Caco-2 (cell line): ENCODE results near the gene MYH8. TPM values are rescaled to one million over a fixed set of nuclear protein-coding genes. Genes with fewer than 3 reads are reported as not detected.

Experiments used
- BruUV-seq: library from RNA; stranded (reverse); fragments of 400-500 nt; replicated peaks from 2 replicates; lab custom pipeline; 2021; lab: Mats Ljungman, UMichigan
- CTCF ChIA-PET: fragments of 300-600 bp; sonication (Branson Sonifier 250); formaldehyde crosslinking; loops from one replicate; lab custom pipeline; 2022; ENCODE audit warnings: antibody characterized with exemption; lab: Charles Lee
- POLR2A ChIA-PET: fragments of 300-600 bp; sonication (Branson Sonifier 250); formaldehyde crosslinking; loops from one replicate; lab custom pipeline; 2022; ENCODE audit warnings: antibody characterized with exemption; lab: Charles Lee
- DNase-seq, 2 experiments: peaks; one replicate each; pipeline versions ENCODE4 v3.0.0 to v3.0.0-alpha.2; 2020 to 2022
- H3K27me3 ChIP-seq: replicated peaks from 2 replicates; pipeline ENCODE4 v1.6.0; 2011; ENCODE audit warnings: low read length; ENCODE audit not compliant: control insufficient read depth, insufficient read depth
- H3K36me3 ChIP-seq: 2 replicates; pipeline ENCODE4 v1.5.1; 2011; ENCODE audit warnings: low read length; ENCODE audit not compliant: control insufficient read depth, insufficient read depth
- H3K4me1 ChIP-seq: fragments of 250-450 bp; sonication (Bioruptor Pico); 2 replicates; pipeline ENCODE4 v1.5.1; 2020; ENCODE audit warnings: mild to moderate bottlenecking
- H3K4me3 ChIP-seq: 2 replicates; pipeline ENCODE4 v1.5.1; 2011; ENCODE audit warnings: low read depth, mild to moderate bottlenecking, control low read depth, low read length
- H3K9me3 ChIP-seq: fragments of 250-450 bp; sonication (Bioruptor Pico); 2 replicates; pipeline ENCODE4 v1.5.1; 2020; ENCODE audit warnings: mild to moderate bottlenecking, moderate library complexity
- H3K27ac Mint-ChIP-seq: one replicate; pipeline ENCODE4 v1.8.0; 2022; ENCODE audit warnings: mixed read lengths; ENCODE audit not compliant: unreplicated experiment
- H3K27me3 Mint-ChIP-seq: one replicate; pipeline ENCODE4 v1.8.0; 2022; ENCODE audit warnings: mixed read lengths; ENCODE audit not compliant: insufficient read depth, unreplicated experiment
- H3K36me3 Mint-ChIP-seq: one replicate; pipeline ENCODE4 v1.8.0; 2022; ENCODE audit warnings: mild to moderate bottlenecking, mixed read lengths; ENCODE audit not compliant: insufficient read depth, unreplicated experiment
- H3K4me1 Mint-ChIP-seq: one replicate; pipeline ENCODE4 v1.8.0; 2022; ENCODE audit warnings: low read depth, mixed read lengths; ENCODE audit not compliant: unreplicated experiment
- H3K4me3 Mint-ChIP-seq: one replicate; pipeline ENCODE4 v1.8.0; 2022; ENCODE audit warnings: mild to moderate bottlenecking, moderate library complexity, mixed read lengths; ENCODE audit not compliant: unreplicated experiment
- H3K9me3 Mint-ChIP-seq: one replicate; pipeline ENCODE4 v1.8.0; 2022; ENCODE audit warnings: mixed read lengths; ENCODE audit not compliant: unreplicated experiment
- intact Hi-C: fragments of 100-400 bp; cut with micrococcal nuclease; formaldehyde crosslinking; loops from one replicate; pipeline ENCODE4 v1.10.0; 2022; ENCODE audit not compliant: unreplicated experiment
- total RNA-seq: library from RNA; stranded (reverse); gene quantifications from 2 replicates; pipeline ENCODE4 v1.2.3, GENCODE V29; 2022
- TF ChIP-seq, protein P1 (sequence below), 2 experiments: fragments of 200-600 bp in 1 of 2; IDR thresholded peaks; 1 replicate in 1 of 2; 2 replicates in 1 of 2; pipeline versions ENCODE4 v1.5.1 to v1.8.0; 2011 to 2022; ENCODE audit warnings: antibody characterized with exemption in 1 of 2, control low read depth in 1 of 2, inconsistent platforms in 1 of 2, low read depth in 1 of 2, low read length in 1 of 2, mild to moderate bottlenecking in 1 of 2, moderate library complexity in 1 of 2; ENCODE audit not compliant: insufficient read depth in 1 of 2, severe bottlenecking in 1 of 2, unreplicated experiment in 1 of 2

Gene MYH8
- total RNA-seq, 1 experiment from 2014 or later: not detected

- Histone ChIP-seq H3K9me3 (no peaks in the 10 kb centered on the region), H3K36me3 (no peaks in the 10 kb centered on the region), H3K4me3 (no peak overlapping the region), H3K4me1 (no peaks in the 10 kb centered on the region), H3K27me3 (no peaks in the 10 kb centered on the region)
- ChIA-PET POLR2A (no interaction called here), CTCF (no interaction called here)
- no peaks in the 10 kb centered on the region for H3K27me3 Mint-ChIP-seq
- H3K4me3 Mint-ChIP-seq: no peak overlapping the region
- no peaks in the 10 kb centered on the region for H3K9me3 Mint-ChIP-seq
- TF ChIP-seq, protein P1, sequence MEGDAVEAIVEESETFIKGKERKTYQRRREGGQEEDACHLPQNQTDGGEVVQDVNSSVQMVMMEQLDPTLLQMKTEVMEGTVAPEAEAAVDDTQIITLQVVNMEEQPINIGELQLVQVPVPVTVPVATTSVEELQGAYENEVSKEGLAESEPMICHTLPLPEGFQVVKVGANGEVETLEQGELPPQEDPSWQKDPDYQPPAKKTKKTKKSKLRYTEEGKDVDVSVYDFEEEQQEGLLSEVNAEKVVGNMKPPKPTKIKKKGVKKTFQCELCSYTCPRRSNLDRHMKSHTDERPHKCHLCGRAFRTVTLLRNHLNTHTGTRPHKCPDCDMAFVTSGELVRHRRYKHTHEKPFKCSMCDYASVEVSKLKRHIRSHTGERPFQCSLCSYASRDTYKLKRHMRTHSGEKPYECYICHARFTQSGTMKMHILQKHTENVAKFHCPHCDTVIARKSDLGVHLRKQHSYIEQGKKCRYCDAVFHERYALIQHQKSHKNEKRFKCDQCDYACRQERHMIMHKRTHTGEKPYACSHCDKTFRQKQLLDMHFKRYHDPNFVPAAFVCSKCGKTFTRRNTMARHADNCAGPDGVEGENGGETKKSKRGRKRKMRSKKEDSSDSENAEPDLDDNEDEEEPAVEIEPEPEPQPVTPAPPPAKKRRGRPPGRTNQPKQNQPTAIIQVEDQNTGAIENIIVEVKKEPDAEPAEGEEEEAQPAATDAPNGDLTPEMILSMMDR (IDR thresholded peaks at IDR 0.05; ENCODE audit: insufficient read depth in 1 of 2, low read depth in 1 of 2, low read length in 1 of 2, severe bottlenecking in 1 of 2, unreplicated experiment in 1 of 2): no peak
- H3K36me3 Mint-ChIP-seq: no peaks in the 10 kb centered on the region
- no peak overlapping the region for H3K27ac Mint-ChIP-seq
- intact Hi-C loops: no loop called here
- no peak for DNase-seq
- BruUV-seq: no TSS peak
- H3K4me1 Mint-ChIP-seq: no peaks in the 10 kb centered on the region
Observed at GRCh38 chr17:10460062-10460461, 38.3 kb upstream of the MYH8 start.

DNA sequence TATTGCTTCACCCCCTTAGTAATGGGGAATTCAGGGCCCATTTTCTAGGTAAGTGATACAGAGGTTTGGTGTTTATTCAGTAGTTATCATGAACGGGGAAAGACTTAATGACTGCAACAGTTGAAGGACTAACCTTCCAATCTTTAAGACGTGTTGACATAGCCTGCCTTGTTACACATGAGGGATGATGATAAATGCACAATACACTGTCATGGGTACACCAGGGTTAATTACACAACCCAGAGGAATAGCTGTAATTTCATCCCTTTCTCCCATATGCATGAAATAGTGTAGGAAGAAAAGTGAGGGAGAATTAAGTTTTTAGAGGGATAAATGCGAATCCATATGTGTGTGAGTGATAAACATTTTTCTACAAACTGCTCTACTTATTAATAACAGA, 37.0 kb upstream of the MYH8 start:
- no peak overlapping the region for H3K27ac Mint-ChIP-seq
- no peaks in the 10 kb centered on the region for H3K9me3 ChIP-seq
- DNase-seq: no peak
- ChIA-PET POLR2A (no interaction called here), CTCF (no interaction called here)
- H3K4me3 ChIP-seq: no peak overlapping the region
- no peaks in the 10 kb centered on the region for H3K4me1 Mint-ChIP-seq
- intact Hi-C loops: no loop called here
- H3K4me1 ChIP-seq: no peaks in the 10 kb centered on the region
- no peaks in the 10 kb centered on the region for H3K27me3 ChIP-seq
- H3K9me3 Mint-ChIP-seq: no peaks in the 10 kb centered on the region
- BruUV-seq: no TSS peak
- no peak overlapping the region for H3K4me3 Mint-ChIP-seq
- H3K36me3 Mint-ChIP-seq: no peaks in the 10 kb centered on the region
- no peaks in the 10 kb centered on the region for H3K27me3 Mint-ChIP-seq
- TF ChIP-seq, protein P1 (IDR thresholded peaks at IDR 0.05; ENCODE audit: insufficient read depth in 1 of 2, low read depth in 1 of 2, low read length in 1 of 2, severe bottlenecking in 1 of 2, unreplicated experiment in 1 of 2): no peak
- H3K36me3 ChIP-seq: no peaks in the 10 kb centered on the region

DNA sequence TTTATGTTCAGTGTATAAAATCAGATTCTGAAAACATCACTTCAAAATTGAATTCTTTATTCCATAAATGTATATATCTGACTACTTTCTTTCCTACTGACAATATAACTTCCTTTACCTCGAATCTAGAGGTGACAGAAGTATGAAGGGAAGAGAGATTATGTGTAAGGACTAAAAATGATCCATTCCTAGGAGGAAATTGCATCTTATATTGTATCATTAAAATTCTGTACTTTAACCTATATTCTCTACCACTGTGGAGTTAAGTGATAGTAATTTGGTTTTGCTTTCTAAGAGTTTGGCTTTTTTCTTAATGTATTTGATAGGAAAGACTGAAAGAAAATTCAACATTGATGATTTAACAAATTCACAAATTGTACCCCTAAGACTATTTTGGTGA, 36.2 kb upstream of the MYH8 start:
- Mint-ChIP-seq H3K27me3 (no peaks in the 10 kb centered on the region), H3K4me3 (no peak overlapping the region), H3K36me3 (no peaks in the 10 kb centered on the region), H3K4me1 (no peaks in the 10 kb centered on the region), H3K27ac (no peak overlapping the region), H3K9me3 (no peaks in the 10 kb centered on the region)
- H3K9me3 ChIP-seq: no peaks in the 10 kb centered on the region
- intact Hi-C loops: no loop called here
- BruUV-seq: no TSS peak
- H3K4me1 ChIP-seq: no peaks in the 10 kb centered on the region
- ChIA-PET POLR2A (no interaction called here), CTCF (no interaction called here)
- DNase-seq: no peak
- no peak overlapping the region for H3K4me3 ChIP-seq
- no peaks in the 10 kb centered on the region for H3K36me3 ChIP-seq
- TF ChIP-seq, protein P1 (IDR thresholded peaks at IDR 0.05; ENCODE audit: insufficient read depth in 1 of 2, low read depth in 1 of 2, low read length in 1 of 2, severe bottlenecking in 1 of 2, unreplicated experiment in 1 of 2): no peak
- no peaks in the 10 kb centered on the region for H3K27me3 ChIP-seq
